Upper lobe of right lung (tissue), 1 donor: ENCODE results near the gene SLC49A4. TPM values are rescaled to one million over a fixed set of nuclear protein-coding genes. Genes with fewer than 3 reads are reported as not detected.

Experiments used
- ATAC-seq: fragments of 200-7000 bp; cut with Tn5 transposase; one replicate; pipeline ENCODE4 v1.9.1; 2020; ENCODE audit warnings: mild to moderate bottlenecking, moderate library complexity
- DNase-seq: peaks from one replicate; pipeline ENCODE4 v3.0.0-alpha.2; 2020
- H3K27ac ChIP-seq: fragments of 200-600 bp; one replicate; pipeline ENCODE4 v1.8.0; 2022
- H3K27me3 ChIP-seq: fragments of 200-600 bp; one replicate; pipeline ENCODE4 v1.8.0; 2022; ENCODE audit warnings: mild to moderate bottlenecking
- H3K36me3 ChIP-seq: fragments of 200-600 bp; one replicate; pipeline ENCODE4 v1.8.0; 2022
- H3K4me1 ChIP-seq: fragments of 200-600 bp; one replicate; pipeline ENCODE4 v1.8.0; 2022
- H3K4me3 ChIP-seq: fragments of 200-600 bp; one replicate; pipeline ENCODE4 v1.8.0; 2022; ENCODE audit warnings: mild to moderate bottlenecking
- H3K9me3 ChIP-seq: fragments of 200-600 bp; one replicate; pipeline ENCODE4 v1.8.0; 2022
- intact Hi-C: fragments of 100-400 bp; cut with DNase I; formaldehyde crosslinking; loops from one replicate; pipeline ENCODE4 v1.11.0; 2022
- total RNA-seq: library from RNA; stranded (reverse); fragmentation: NEBNext Ultra II Directional; extraction: Animal tissue kit (Norgen Biotek cat#: 25700); gene quantifications from one replicate; pipeline ENCODE4 v1.2.1, GENCODE V29; 2021
- TF ChIP-seq, protein P1 (sequence below): fragments of 200-600 bp; IDR thresholded peaks from one replicate; pipeline ENCODE4 v1.8.0; 2022; ENCODE audit warnings: antibody characterized with exemption
- donor health status: DM: no; HTN: yes; CAD: no; lungs with severe emphysema.

The SLC49A4 gene
- total RNA-seq, 1 donor from 2014 or later = 14.2 TPM

DNA sequence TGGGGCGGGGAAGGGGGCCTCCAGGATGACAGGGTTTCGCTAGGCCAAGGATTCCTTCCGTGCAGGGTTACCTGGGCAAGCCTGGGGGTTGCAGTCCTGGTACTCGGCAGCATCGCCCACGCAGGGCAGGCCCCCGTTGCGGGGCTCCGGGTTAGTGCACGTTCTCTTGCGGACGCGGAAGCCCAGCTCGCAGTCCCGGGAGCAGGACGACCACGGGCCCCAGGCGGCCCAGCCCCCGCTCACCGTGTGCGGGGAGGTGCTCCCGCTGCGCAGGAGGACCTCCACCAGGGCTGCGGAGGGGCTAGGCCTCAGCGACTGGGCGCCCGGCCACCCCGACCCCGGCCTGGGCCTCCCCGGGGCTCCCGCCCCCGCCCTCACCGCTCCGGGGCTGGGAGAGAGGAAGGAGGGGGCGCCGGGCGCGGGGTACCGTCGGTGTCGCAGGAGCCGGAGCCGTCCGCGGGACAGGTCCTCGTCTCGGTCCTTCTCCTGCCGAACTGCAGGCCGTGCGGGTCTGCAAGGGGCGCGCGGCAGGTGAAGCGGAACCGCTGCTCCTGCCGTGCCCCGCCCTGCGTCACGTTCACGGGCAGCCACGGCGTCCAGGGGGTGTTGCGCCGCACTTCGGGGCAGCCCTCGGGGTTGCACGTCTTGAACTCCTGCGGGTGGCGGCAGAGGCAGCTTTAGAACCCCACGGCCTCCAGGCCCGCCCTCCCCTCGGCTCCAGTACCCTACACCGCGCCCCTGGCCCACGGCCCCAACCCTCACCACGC is 118.1 kb downstream of the SLC49A4 start:
- DNase-seq = no peak
- no peak overlapping the region for H3K4me3 ChIP-seq
- no peak overlapping the region for H3K27ac ChIP-seq
- intact Hi-C loops = no loop called here
- TF ChIP-seq, protein P1, sequence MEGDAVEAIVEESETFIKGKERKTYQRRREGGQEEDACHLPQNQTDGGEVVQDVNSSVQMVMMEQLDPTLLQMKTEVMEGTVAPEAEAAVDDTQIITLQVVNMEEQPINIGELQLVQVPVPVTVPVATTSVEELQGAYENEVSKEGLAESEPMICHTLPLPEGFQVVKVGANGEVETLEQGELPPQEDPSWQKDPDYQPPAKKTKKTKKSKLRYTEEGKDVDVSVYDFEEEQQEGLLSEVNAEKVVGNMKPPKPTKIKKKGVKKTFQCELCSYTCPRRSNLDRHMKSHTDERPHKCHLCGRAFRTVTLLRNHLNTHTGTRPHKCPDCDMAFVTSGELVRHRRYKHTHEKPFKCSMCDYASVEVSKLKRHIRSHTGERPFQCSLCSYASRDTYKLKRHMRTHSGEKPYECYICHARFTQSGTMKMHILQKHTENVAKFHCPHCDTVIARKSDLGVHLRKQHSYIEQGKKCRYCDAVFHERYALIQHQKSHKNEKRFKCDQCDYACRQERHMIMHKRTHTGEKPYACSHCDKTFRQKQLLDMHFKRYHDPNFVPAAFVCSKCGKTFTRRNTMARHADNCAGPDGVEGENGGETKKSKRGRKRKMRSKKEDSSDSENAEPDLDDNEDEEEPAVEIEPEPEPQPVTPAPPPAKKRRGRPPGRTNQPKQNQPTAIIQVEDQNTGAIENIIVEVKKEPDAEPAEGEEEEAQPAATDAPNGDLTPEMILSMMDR = no peak
- no peaks in the 10 kb centered on the region for H3K9me3 ChIP-seq
- H3K4me1 ChIP-seq = no peaks in the 10 kb centered on the region
- H3K36me3 ChIP-seq = no peaks in the 10 kb centered on the region
- H3K27me3 ChIP-seq = peaks cover 18% of the 10 kb centered on the region
- ATAC-seq = no peak

GRCh38 chr3:122913539-122914100 is 118.8 kb downstream of the SLC49A4 start:
- Histone ChIP-seq H3K9me3 (no peaks in the 10 kb centered on the region), H3K4me3 (no peak overlapping the region), H3K27me3 (peaks cover 18% of the 10 kb centered on the region), H3K4me1 (no peaks in the 10 kb centered on the region), H3K27ac (no peak overlapping the region), H3K36me3 (no peaks in the 10 kb centered on the region)
- DNase-seq (no peak), ATAC-seq (no peak)
- intact Hi-C loops = no loop called here
- TF ChIP-seq, protein P1 = no peak

- intact Hi-C loops = no loop called here
- Histone ChIP-seq H3K27ac (no peak overlapping the region), H3K27me3 (peaks cover 18% of the 10 kb centered on the region), H3K4me3 (no peak overlapping the region), H3K4me1 (no peaks in the 10 kb centered on the region), H3K36me3 (no peaks in the 10 kb centered on the region), H3K9me3 (no peaks in the 10 kb centered on the region)
- TF ChIP-seq, protein P1 = no peak
- ATAC-seq (no peak), DNase-seq (no peak)
These were observed 120.6 kb downstream of the SLC49A4 start for GRCh38 chr3:122915300-122916055.

- TF ChIP-seq, protein P1 = no peak
- Histone ChIP-seq H3K4me3 (no peak overlapping the region), H3K4me1 (no peaks in the 10 kb centered on the region), H3K36me3 (no peaks in the 10 kb centered on the region), H3K27me3 (peaks cover 21% of the 10 kb centered on the region), H3K27ac (no peak overlapping the region), H3K9me3 (no peaks in the 10 kb centered on the region)
- no peak for ATAC-seq
- intact Hi-C loops = no loop called here
- DNase-seq = no peak
These were observed 121.2 kb downstream of the SLC49A4 start for GRCh38 chr3:122916084-122916483.

GRCh38 chr3:122916580-122916979 is 121.7 kb downstream of the SLC49A4 start:
- intact Hi-C loops = no loop called here
- Histone ChIP-seq H3K4me3 (no peak overlapping the region), H3K4me1 (no peaks in the 10 kb centered on the region), H3K27ac (no peak overlapping the region), H3K27me3 (peaks cover 24% of the 10 kb centered on the region), H3K36me3 (no peaks in the 10 kb centered on the region), H3K9me3 (no peaks in the 10 kb centered on the region)
- ATAC-seq (no peak), DNase-seq (no peak)
- TF ChIP-seq, protein P1 = no peak
